ENCODE results near the gene CAMTA1.

Gene CAMTA1

DNA sequence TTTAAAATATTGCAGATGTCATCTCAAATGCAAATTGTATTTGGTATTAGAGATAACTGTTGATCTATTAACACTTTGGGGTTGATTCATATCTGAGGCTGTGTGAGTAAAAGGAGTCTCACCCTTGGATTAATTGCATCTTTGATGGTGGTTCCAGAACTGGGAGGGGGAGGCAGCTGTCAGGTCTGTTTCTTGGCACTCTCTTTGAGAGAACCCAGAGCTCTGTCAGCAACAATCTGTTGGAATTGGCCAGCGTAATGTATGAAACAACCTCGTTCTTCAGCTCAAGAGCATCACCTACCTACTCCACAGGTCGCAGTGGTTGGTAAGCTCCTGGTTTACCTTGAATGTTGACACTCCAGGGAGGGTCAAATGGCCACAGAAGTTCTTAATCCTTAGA is 424.1 kb downstream of the CAMTA1 start:
- H3K9me3 ChIP-seq (replicated peaks; ENCODE audit: insufficient read depth, low read length) = no peaks in the 10 kb centered on the region
- no peak overlapping the region for H2AFZ ChIP-seq (ENCODE audit: low read length)
- TF ChIP-seq EZH2 (optimal IDR thresholded peaks at IDR 0.05; ENCODE audit: low read depth, low read length) (no peak), EZH2phosphoT487 (IDR thresholded peaks at IDR 0.05; ENCODE audit: low read length) (no peak)
- TF ChIP-seq, protein P1, sequence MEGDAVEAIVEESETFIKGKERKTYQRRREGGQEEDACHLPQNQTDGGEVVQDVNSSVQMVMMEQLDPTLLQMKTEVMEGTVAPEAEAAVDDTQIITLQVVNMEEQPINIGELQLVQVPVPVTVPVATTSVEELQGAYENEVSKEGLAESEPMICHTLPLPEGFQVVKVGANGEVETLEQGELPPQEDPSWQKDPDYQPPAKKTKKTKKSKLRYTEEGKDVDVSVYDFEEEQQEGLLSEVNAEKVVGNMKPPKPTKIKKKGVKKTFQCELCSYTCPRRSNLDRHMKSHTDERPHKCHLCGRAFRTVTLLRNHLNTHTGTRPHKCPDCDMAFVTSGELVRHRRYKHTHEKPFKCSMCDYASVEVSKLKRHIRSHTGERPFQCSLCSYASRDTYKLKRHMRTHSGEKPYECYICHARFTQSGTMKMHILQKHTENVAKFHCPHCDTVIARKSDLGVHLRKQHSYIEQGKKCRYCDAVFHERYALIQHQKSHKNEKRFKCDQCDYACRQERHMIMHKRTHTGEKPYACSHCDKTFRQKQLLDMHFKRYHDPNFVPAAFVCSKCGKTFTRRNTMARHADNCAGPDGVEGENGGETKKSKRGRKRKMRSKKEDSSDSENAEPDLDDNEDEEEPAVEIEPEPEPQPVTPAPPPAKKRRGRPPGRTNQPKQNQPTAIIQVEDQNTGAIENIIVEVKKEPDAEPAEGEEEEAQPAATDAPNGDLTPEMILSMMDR (IDR thresholded peaks at IDR 0.05; ENCODE audit: low read length) = no peak
- H3K9me2 ChIP-seq (replicated peaks; ENCODE audit: insufficient read depth, low read length) = no peaks in the 10 kb centered on the region
- no peak overlapping the region for H3K4me3 ChIP-seq (ENCODE audit: low read length)
- H3K36me3 ChIP-seq (replicated peaks; ENCODE audit: insufficient read depth, low read length) = no peaks in the 10 kb centered on the region
- no peak overlapping the region for H3K4me2 ChIP-seq (ENCODE audit: low read depth, low read length)
- no peaks in the 10 kb centered on the region for H3K79me2 ChIP-seq (ENCODE audit: low read length)
- H3K4me1 ChIP-seq (ENCODE audit: low read length) = no peaks in the 10 kb centered on the region
- H4K20me1 ChIP-seq (ENCODE audit: insufficient read depth, low read length) = no peaks in the 10 kb centered on the region
- H3K27ac ChIP-seq (ENCODE audit: low read length) = no peak overlapping the region
- H3K9ac ChIP-seq (ENCODE audit: low read length) = no peak overlapping the region
- H3F3A ChIP-seq (ENCODE audit: insufficient read depth, low read length) = no peaks in the 10 kb centered on the region
- DNase-seq = no peak
- H3K27me3 ChIP-seq (replicated peaks; ENCODE audit: insufficient read depth, low read length) = peaks cover 86% of the 10 kb centered on the region

DNA sequence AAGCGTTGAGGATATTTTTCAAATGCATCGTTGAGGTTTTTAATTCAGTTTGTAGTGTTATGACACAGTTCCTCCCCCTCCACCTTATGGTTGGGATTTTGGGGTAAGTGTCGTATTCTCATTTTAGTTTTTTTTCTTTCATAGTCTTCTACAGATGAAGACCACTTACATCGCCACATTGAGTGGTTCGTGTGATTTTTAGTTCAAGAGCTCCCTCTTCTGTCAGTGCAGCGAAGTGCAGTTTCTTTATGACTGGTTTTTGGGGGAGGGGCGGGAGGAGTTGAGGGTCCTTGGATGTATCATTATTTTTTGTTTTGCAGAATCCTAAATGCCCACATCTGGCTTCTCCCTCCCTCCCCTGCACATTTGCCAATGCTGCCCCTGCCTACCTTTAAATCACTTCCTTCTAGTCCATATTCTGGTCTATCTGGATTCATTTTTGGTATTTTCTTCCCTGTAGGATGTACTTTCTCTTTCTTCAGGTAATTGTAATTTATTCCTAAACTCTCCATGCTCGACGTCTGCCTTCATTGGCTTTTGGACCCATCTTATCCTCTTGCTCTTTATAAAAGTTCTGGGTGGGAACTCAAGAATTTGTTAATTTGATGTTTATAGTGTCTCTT is 433.1 kb downstream of the CAMTA1 start:
- H4K20me1 ChIP-seq (ENCODE audit: insufficient read depth, low read length) = no peaks in the 10 kb centered on the region
- no peak overlapping the region for H3K9ac ChIP-seq (ENCODE audit: low read length)
- H3K4me2 ChIP-seq (ENCODE audit: low read depth, low read length) = no peak overlapping the region
- no peak overlapping the region for H3K4me3 ChIP-seq (ENCODE audit: low read length)
- no peak overlapping the region for H2AFZ ChIP-seq (ENCODE audit: low read length)
- H3K9me3 ChIP-seq (replicated peaks; ENCODE audit: insufficient read depth, low read length) = no peaks in the 10 kb centered on the region
- H3K36me3 ChIP-seq (replicated peaks; ENCODE audit: insufficient read depth, low read length) = no peaks in the 10 kb centered on the region
- no peak overlapping the region for H3K27ac ChIP-seq (ENCODE audit: low read length)
- peak; percentile 37 for DNase-seq
- no peaks in the 10 kb centered on the region for H3K79me2 ChIP-seq (ENCODE audit: low read length)
- no peaks in the 10 kb centered on the region for H3K9me2 ChIP-seq (replicated peaks; ENCODE audit: insufficient read depth, low read length)
- H3K27me3 ChIP-seq (replicated peaks; ENCODE audit: insufficient read depth, low read length) = peaks cover 86% of the 10 kb centered on the region
- TF ChIP-seq, protein P1 (IDR thresholded peaks at IDR 0.05; ENCODE audit: low read length) = peak; percentile 81
- TF ChIP-seq EZH2phosphoT487 (IDR thresholded peaks at IDR 0.05; ENCODE audit: low read length) = no peak
- no peak for TF ChIP-seq EZH2 (optimal IDR thresholded peaks at IDR 0.05; ENCODE audit: low read depth, low read length)
- H3K4me1 ChIP-seq (ENCODE audit: low read length) = no peaks in the 10 kb centered on the region
- no peaks in the 10 kb centered on the region for H3F3A ChIP-seq (ENCODE audit: insufficient read depth, low read length)

DNA sequence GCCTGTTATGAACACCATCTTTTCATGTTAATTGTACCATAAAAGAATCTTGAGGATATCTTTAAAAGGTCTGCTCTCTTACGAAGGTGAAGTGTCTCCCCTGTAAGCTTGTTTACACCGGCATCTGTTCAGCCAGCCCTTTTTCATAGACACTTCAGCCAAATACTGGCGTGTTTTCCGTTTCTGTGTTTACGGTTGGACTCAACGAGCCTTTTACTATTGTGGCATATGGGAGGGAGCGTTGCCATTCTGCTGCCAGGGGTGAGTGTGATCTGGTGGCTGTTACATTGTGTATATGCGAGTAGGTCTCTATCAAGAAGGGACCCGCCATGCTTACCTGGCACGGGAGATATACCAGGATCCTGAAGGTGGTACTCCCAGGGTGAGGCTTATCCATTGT is 433.8 kb downstream of the CAMTA1 start:
- Histone ChIP-seq H3K4me3 (ENCODE audit: low read length) (no peak overlapping the region), H3K27ac (ENCODE audit: low read length) (no peak overlapping the region), H2AFZ (ENCODE audit: low read length) (no peak overlapping the region), H3F3A (ENCODE audit: insufficient read depth, low read length) (no peaks in the 10 kb centered on the region), H3K4me1 (ENCODE audit: low read length) (no peaks in the 10 kb centered on the region), H3K79me2 (ENCODE audit: low read length) (no peaks in the 10 kb centered on the region), H4K20me1 (ENCODE audit: insufficient read depth, low read length) (no peaks in the 10 kb centered on the region), H3K27me3 (replicated peaks; ENCODE audit: insufficient read depth, low read length) (peaks cover 92% of the 10 kb centered on the region), H3K9me2 (replicated peaks; ENCODE audit: insufficient read depth, low read length) (no peaks in the 10 kb centered on the region), H3K4me2 (ENCODE audit: low read depth, low read length) (no peak overlapping the region), H3K9me3 (replicated peaks; ENCODE audit: insufficient read depth, low read length) (no peaks in the 10 kb centered on the region), H3K36me3 (replicated peaks; ENCODE audit: insufficient read depth, low read length) (no peaks in the 10 kb centered on the region), H3K9ac (ENCODE audit: low read length) (no peak overlapping the region)
- DNase-seq = no peak
- TF ChIP-seq EZH2phosphoT487 (IDR thresholded peaks at IDR 0.05; ENCODE audit: low read length) = no peak
- TF ChIP-seq, protein P1 (IDR thresholded peaks at IDR 0.05; ENCODE audit: low read length) = no peak
